Uterus (tissue), 2 donors: ENCODE data around the gene DDX4.

Experiments used
- CTCF ChIP-seq, 4 experiments: fragments of 200-600 bp in 2 of 4; fragments of 450-650 bp in 2 of 4; sonication (generic) in 2 of 4; IDR thresholded peaks; one replicate each; pipeline ENCODE4 v1.5.1; 2016 to 2019; ENCODE audit warnings: antibody characterized with exemption in 4 of 4, mild to moderate bottlenecking in 2 of 4, moderate library complexity in 1 of 4
- POLR2A ChIP-seq, 2 donors: fragments of 450-650 bp; IDR thresholded peaks; one replicate each; pipeline ENCODE4 v1.6.1; 2016; ENCODE audit warnings: antibody characterized with exemption in 2 of 2, mild to moderate bottlenecking in 1 of 2, moderate library complexity in 1 of 2

DNA sequence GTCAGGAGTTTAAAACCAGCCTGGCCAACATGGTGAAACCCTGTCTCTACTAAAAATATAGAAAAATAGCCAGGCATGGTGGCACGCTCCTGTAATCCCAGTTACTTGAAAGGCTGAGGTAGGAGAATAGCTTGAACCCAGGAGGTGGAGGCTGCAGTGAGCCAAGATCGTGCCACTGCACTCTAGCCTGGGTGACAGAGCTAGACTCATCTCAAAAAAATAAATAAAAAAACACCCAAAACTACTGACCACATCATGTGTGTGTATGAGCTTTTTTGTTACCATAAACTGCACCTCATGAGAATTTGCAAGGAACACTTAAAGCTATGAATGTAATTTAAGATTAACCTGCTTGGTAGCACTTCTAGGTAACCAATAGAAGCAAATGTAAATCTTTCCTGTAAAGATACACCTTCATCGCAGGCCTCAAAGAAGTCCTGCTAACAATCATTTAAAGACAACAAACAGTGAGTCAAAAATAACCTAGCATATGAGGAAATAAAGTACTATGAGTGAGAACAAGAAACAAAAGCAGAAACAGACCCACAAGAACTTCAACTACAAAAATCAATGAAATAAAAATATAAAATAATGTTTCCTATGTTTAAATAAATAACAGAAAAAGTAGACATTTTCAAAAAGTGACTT is 38.7 kb upstream of the DDX4 start:
- no peak for TF ChIP-seq POLR2A (IDR thresholded peaks at IDR 0.05)
- no peak for TF ChIP-seq CTCF (IDR thresholded peaks at IDR 0.05)
